RWPE1 (cell line): ENCODE data around the gene TAS2R41.

Source experiments
- CTCF ChIA-PET: fragments of 350-600 bp; sonication (Branson Sonifier 250); formaldehyde crosslinking; extraction: SDS; loops from one replicate; lab custom pipeline; 2021; lab: Yijun Ruan, JAX
- POLR2A ChIA-PET: fragments of 400-600 bp; formaldehyde crosslinking; extraction: SDS; loops from one replicate; lab custom pipeline; 2020; ENCODE audit warnings: antibody characterized with exemption; ENCODE audit not compliant: low non-redundant PET; lab: Yijun Ruan, JAX
- DNase-seq: peaks from one replicate; pipeline ENCODE4 v3.0.0; 2012; ENCODE audit warnings: low spot score
- H3K27ac ChIP-seq: fragments of 450-650 bp; 2 replicates; pipeline ENCODE4 v1.5.1; 2017
- CTCF ChIP-seq: fragments of 450-650 bp; conservative IDR thresholded peaks from 2 replicates; pipeline ENCODE4 v1.5.1; 2017; ENCODE audit warnings: low read depth, mild to moderate bottlenecking

TAS2R41 gene

GRCh38 chr7:143436325-143436946 is 41.2 kb upstream of the TAS2R41 start:
- POLR2A ChIA-PET: no interaction called here
- CTCF ChIA-PET: no interaction called here
- no peak for TF ChIP-seq CTCF
- no peak overlapping the region for H3K27ac ChIP-seq
- DNase-seq: no peak

- ChIA-PET CTCF (no interaction called here), POLR2A (no interaction called here)
- DNase-seq: no peak
- 0 out of 2 replicates have a peak overlapping the region, but pooled peaks have one; percentile 6 for H3K27ac ChIP-seq
- TF ChIP-seq CTCF: no peak
Measured at GRCh38 chr7:143437578-143437977, 40.1 kb upstream of the TAS2R41 start.

- DNase-seq: no peak
- CTCF ChIA-PET: no interaction called here
- H3K27ac ChIP-seq: no peak overlapping the region
- POLR2A ChIA-PET: no interaction called here
- TF ChIP-seq CTCF: no peak
Measured at GRCh38 chr7:143439866-143440265, 37.8 kb upstream of the TAS2R41 start.

GRCh38 chr7:143443153-143443552 is 34.5 kb upstream of the TAS2R41 start, which contains the start of gene TAS2R60:
Gene TAS2R60 (plus strand): TSS chr7:143443453. CDS start chr7:143443453, 0 bp downstream.
- no peak for DNase-seq
- no peak within 1 kb of the TSS for H3K27ac ChIP-seq
- POLR2A ChIA-PET: no interaction called here
- CTCF ChIA-PET: no interaction called here
- no peak for TF ChIP-seq CTCF

GRCh38 chr7:143444063-143444782 is 33.5 kb upstream of the TAS2R41 start:
- TF ChIP-seq CTCF: no peak
- CTCF ChIA-PET: no interaction called here
- no peak for DNase-seq
- no peak overlapping the region for H3K27ac ChIP-seq
- POLR2A ChIA-PET: no interaction called here

GRCh38 chr7:143444785-143445184 is 32.9 kb upstream of the TAS2R41 start:
- no peak overlapping the region for H3K27ac ChIP-seq
- TF ChIP-seq CTCF: no peak

More at GRCh38 chr7:143444785-143445184, 32.9 kb upstream of the TAS2R41 start:
- DNase-seq: no peak
- ChIA-PET CTCF (no interaction called here), POLR2A (no interaction called here)
